ENCODE measurements around the gene ENPP7.

ENPP7 gene, protein sequence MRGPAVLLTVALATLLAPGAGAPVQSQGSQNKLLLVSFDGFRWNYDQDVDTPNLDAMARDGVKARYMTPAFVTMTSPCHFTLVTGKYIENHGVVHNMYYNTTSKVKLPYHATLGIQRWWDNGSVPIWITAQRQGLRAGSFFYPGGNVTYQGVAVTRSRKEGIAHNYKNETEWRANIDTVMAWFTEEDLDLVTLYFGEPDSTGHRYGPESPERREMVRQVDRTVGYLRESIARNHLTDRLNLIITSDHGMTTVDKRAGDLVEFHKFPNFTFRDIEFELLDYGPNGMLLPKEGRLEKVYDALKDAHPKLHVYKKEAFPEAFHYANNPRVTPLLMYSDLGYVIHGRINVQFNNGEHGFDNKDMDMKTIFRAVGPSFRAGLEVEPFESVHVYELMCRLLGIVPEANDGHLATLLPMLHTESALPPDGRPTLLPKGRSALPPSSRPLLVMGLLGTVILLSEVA

DNA sequence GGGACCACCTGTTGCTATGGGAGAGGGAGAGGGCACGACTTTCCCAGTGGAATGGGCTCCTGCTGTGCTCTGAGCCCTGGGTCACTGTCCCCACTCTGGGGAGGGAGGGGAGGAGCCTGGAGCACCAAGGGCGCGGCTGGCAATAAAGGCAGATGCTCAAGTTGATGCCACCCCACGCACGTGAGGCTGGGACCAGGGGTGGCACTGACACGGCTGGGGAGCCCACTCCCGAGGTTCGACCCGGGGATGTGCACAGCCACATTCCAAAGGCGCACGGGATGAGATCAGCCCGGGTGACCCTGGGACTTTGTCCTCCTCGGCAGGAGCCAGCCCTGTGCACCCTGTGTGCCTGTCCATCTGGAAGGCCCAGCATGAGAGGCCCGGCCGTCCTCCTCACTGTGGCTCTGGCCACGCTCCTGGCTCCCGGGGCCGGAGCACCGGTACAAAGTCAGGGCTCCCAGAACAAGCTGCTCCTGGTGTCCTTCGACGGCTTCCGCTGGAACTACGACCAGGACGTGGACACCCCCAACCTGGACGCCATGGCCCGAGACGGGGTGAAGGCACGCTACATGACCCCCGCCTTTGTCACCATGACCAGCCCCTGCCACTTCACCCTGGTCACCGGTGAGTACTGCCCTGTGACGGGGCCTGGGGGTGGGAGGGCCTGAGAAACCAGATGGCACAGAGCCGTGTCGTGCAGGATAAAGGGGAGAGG lies at the start of gene ENPP7:
Gene ENPP7 (plus strand): TSS at position 175 of the 715 bp plus-strand sequence. CDS start 197 bp downstream, at position 372.
- no peak for ATAC-seq

DNA sequence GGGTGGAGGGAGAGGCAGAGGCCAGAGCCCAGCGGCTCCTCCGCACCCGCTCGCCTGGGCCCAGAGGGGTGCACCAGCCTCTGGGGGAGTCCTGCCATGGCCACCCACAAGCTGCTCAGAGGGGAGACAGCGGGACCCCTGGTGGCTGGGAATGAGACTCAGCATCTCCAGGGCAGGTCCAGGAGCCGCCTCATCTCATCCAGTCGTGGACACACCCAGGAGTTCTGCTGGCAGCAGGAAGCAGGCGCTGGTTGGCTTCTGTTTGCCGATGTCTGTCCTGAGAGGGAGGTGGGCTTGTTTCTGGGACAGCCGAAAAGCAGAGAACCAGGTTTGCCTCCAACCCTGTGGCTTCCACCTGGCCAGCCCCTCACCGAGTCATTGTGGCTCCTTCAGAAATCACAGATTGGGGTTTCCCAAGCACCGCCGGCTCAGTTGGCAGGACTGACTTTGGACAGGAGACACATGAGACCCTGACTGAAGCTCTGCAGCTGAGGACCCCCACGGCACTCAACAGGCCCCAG lies 49.6 kb upstream of the ENPP7 start:
- no peak for ATAC-seq

DNA sequence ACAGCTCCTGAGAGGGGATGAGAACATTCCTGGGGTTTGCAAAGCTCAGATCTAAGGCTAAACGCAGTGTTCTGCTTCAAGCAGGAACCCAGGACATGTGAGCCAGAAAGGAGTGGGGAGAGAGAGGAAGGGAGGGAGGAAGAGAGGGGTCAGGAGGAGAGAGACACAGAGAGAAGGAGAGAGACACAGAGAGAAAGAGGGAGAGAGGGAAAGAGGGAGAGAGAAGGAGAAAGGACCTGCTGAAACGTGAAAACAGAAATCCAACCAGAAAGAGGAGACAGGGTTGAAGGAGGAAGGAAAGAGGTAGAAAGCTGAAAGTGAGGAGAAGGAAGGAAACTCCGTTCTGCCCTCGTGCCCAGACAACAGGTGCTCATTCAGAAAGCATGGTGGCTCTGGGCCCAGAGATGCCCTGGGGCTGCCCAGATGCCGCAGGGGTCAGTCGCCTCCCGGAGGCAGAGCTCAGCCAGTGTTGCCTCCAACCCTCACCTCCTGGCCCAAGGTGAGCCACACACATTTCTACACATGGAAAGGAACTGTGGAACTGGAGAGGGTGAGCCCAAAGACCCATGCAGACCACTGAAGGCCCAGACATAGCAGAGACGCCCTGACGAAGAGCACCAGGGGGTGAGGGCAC lies 49.0 kb upstream of the ENPP7 start:
- no peak for ATAC-seq

DNA sequence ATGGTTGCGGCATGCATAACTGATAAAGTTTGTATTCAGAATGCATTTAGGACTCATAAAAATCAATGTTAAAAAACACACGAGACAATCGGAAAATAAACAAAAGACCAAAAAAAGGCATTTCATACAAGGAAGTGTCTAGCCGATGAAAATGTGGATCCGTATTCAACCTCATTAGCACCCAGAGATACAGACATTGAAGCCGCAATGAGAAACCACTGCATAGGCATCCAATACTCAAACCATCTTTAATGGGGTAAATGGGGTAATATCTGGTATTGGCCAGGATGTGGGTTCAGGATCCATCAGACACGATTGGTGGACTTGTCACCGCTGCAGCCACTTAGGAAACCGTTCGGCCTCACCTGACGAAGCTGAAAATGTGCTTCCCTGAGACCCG lies 47.4 kb upstream of the ENPP7 start:
- no peak for ATAC-seq

DNA sequence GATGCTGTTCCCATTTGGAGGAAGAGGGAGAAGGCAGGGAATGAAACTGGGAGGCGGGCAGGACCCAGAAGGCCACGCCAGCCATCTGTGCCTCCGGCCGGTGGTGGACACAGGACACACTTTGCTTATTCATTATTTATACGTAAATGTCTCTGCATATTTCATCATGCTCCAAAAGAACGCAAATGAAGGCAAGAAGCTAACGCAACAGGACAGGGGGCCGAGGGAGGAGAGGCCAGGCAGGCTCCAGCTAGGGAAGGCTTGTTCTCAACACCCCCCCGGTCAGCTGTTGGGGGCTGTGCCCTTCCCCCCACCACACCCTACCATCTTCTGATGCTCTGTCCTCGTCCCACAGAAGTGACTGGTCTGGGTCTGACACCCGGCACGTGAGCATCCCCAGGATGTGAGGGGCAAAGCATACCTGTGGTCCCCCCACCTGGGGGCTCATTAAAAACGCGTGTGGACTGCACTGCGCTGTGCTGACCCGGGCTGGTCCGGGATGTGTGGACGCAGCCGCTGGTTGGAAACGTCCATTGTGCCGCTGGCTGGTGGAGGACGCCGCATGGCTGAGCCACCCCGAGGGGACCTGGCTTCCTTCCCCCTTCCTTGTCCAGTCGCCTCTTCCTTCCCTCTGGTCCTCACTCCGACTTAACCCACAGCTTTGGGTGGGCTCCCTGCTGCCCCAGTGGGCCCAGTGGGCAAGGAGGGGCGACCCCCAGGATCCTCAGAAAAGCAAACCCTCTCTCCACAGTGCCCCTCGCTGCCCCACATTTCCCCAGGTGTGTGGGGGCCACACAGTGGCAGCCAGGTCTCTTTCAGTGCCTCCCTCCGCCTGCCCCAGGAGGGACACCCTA lies 46.4 kb upstream of the ENPP7 start:
- no peak for ATAC-seq

DNA sequence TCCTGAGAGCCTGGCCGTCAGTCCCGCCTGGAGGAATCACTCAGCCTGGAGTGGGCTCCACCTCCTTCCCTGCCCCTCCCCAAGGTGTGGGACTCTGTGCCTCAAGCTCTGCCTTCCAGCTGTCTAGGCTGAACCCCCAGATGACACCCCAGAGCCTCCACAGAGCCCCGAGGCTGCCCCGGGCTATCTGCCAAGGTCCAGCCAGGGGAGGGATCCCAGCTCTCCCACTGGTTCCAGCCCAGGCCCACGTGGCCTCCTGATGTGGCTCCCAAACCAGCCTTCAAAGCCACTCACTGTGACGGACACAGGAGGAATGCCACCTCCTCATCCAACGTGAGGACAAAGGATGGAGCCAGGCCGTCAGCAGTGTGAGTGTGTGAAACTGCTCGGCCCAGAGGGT lies 45.6 kb upstream of the ENPP7 start:
- no peak for ATAC-seq

DNA sequence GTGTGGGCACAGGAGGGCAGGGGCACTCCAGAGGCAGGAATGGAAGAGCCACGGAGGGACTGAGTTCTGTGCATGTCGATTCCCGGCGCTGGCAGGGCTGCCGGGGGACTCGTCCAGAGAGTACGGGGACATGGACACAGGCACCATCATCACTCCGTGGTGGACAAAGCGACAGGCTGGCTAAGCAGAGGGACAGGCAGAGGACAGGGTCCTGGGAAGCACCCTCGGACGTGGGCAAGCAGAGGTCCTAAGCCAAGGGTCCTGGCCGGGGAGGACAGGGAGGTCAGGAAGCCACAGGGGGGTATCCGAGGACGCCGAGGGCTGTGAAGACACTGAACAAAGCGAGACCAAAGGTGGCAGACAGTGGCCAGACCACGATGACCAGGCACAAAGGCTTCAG lies 44.3 kb upstream of the ENPP7 start:
- no peak for ATAC-seq

DNA sequence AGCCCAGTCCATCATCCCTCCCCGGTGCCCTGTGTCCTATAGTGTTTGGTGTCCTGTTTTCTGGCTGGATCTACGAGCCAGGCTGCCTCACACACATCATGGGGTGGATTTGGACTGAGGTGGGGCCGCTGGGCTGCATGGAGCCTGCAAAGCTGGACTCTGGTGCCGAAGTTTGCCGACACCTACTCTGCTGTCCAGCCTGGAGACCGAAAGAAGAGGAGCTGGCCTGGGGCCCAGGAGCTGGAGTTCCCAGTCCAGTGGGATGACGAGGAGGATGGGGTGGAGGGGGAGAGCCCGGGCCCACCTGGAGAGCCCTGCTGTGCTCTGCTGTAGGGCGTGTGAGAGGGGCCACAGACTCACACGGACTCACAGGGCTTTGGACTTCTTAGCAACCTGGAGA lies 40.3 kb upstream of the ENPP7 start:
- no peak for ATAC-seq

DNA sequence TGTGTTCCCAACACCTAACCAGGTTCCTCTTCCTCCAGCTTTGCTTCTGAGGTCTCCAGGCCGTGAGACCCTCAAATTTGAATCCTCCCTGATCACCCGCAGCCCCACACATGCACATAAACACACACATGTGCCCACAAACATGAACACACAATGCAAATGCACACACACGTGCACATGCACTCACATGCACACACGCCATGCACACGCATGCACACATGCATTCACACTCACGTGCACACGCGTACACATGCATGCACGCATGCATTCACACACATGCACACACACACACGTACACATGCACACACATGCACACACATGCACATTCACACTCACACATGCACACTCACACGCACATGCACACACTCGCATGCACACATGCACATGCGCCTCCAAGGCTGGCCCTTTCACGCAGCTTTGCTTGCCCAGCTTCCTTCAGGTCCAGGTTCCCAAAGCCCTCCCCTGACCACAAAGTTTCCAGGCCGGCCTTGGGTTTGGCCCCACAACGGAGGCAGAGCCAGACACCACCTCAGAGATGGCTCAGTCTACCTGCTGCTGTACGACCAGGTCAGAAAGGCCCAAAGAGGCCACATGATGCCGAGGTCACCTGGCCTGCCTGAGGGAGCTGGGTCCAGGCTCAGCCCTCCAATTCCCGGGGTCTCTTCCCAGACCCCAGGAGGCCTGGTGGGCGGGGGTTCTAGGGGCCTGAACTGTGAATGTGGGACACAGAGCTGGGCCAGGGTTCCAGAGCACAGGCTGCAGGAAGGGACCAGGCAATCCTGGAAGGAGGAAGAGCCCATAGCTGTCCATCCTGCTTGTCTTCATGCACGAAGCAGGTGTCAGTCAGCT lies 39.5 kb upstream of the ENPP7 start:
- ATAC-seq: no peak

DNA sequence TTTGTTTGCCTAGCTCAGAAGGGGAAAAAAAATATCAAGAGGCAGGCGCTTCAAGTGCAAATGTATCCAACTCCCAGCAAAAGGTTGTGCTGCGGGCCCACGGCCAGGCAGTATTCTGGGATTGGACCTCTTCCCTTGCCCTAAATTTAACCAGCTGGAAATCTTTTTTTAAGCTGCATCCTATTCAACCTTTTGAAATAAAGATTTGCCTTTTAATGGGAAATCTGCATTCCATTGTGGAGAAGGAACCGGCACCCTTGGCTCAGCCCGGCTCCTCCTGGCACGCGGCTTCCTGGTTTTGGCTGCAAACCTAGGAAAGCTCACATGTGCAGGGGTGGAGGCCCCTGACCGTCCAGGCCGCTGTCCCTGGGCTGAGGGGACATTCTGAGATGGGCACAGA lies 38.8 kb upstream of the ENPP7 start:
- ATAC-seq: no peak

DNA sequence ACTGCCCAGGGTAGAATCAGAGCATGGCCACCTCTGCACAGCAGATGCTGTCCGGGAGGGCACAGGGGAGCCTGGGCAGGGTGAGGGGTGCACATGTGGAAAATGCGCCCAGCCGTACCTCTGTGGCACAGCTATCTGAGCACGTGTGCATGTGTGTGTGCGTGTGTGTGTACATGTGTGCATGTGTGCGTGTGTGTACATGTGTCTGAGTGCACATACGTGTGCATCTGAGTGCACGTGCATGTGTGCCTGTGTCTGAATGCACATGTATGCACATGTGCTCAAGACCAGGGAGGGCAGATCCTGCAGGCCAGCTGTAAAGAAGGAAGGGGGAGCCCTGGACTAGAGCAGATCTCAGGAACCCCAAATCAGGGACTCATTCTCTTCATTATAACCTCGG lies 37.3 kb upstream of the ENPP7 start:
- no peak for ATAC-seq

DNA sequence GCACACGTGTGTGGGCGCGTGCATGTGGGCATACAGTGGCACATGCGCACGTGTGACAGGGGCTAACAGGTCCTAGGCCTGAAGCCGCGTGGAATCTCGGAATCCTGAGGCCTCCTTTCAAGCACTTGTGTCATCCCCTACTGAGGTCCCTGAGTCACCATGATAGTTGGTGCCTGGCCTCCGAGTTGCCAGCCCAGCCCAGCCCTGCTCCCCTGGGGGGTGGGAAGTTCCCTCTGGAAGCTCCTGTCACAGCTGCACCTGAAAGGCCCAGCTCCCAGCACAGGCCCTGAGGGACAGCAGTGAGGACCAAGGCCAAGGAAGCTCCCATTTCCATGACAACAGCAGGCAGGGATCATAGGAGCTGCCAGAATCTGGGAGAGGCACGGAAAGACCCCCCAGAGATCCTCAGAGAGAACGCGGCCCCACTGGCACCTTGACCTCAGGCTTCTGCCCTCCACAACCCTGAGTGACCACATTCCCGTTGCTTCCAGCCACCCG lies 35.4 kb upstream of the ENPP7 start:
- no peak for ATAC-seq

DNA sequence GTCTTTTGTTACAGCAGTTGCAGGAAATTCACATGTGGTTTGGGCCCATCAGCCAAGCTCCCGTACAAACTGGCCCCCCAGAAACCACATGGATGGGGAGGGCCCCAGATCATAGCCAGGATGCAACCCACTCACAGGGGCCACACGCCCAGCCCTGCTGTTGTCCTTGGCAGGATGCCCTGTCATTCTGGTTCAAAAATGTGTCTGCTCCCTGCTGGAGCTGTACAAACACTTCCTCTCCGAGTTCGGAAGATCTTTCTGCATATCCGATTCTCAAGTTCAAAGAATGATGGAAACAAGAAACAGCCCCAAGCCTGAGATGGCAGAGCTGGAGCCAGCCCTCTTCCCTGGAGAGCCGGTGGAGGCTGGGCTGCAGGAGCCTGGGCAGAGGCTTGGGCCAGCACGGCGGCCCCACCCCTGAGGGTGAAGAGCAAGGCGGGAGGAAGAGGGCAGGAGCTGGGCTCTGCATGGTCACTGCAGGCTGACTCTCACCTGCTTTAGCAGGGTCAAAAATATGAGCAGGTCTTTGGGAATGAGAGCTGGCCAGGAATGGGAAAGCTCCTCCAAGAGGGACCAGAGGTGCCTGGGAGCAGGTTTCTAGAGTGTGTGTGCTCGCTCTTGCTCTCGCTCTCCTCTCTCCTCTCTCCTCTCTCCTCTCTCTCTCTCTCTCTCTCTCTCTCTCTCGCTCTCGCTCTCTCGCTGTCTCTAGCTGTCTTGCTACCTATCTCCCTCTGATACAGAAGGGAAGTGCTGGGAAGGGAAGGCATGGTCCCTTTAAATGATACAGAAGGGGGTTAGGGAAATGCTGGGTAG lies 34.7 kb upstream of the ENPP7 start:
- ATAC-seq: no peak

DNA sequence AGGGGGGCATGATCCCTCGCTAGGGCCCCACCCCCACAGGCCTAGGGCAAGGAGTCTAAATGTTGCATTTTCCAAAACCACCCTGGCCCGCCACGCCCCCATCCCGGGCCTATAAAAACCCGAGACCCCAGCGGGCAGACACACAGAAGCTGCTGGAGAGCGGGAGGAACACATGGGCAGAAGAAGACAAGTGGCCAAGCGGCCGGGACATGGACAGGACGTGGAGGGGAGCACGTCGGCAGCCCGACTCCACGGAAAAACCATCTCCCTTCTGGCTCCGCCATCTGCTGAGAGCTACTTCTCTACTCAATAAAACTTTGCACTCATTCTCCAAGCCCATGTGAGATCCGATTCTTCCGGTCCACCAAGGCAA lies 34.1 kb upstream of the ENPP7 start:
- ATAC-seq: no peak

DNA sequence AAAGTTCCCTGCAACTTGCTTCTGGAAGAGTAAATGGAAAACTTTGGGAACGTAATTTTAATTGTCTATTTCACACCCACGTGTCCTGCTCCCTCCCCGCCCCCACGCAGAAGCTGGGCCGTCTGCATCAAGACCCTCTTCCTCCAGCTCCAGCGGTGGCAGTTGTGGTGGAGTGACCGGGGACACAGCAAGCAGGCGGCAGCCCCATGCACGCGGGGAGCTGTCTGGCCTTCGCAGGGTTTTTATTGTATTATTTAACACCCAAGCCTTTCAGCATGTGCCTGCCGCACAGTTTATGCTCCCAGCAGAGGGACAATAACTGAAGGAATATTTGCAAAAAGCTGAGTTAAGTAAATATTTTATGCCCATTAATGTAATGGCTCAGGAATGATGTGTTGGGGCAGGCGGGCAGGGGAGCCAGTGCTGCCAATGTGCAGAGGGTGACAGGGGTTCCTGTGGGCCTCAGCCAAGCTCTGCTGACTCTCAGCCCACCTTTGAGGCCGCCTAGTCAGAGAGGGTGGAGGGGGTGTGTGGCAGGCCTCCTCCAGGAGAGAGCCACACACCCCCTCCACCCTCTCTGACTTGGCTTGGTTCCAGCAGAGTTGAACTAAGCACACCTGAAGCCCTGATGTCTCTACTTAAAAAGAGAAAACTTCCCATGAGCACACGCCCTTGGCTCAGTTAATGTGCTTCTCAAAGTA lies 32.4 kb upstream of the ENPP7 start:
- ATAC-seq: no peak

DNA sequence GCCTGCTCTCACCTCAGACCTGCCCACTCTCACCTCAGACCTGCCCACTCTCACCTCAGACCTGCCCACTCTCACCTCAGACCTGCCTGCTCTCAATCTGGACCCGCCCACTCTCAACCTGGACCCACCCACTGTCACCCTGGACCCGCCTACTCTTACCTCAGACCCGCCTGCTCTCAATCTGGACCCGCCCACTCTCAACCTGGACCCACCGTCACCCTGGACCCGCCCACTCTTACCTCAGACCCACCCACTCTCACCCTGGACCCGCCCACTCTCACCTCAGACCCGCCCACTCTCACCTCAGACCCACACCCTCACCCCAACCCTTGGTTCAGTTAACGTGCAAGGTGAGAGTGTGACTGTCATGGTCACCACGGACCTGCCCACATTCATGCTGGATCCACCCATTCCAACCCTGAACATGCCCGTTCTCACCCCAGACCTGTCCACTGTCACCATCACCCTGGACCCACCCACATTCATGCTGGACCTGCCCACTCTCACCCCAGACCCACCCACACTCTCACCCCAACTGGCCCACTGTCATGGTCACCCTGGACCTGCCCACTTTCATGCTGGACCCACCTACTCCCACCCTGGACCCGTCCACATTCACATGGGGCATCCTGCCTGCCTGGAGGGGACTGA lies 31.2 kb upstream of the ENPP7 start:
- no peak for ATAC-seq

DNA sequence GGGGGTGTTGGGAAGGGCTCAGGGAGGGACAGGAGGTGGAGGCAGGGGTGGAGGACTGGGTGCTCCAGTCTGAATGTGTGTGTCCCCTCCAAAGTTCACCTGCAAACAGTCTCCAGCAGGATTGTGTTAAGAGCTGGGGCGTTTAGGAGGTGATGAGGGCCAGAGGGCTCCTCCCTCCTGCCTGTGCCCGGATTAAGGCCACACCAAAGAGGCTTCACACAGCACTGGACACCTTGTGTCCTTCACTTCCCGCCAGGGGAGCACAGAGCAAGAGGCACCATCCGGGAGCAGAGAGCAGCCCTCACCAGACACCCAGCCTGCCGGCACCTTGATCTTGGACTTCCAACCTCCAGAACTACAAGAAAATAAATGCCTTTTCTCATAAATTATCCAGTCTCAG lies 30.2 kb upstream of the ENPP7 start:
- no peak for ATAC-seq

DNA sequence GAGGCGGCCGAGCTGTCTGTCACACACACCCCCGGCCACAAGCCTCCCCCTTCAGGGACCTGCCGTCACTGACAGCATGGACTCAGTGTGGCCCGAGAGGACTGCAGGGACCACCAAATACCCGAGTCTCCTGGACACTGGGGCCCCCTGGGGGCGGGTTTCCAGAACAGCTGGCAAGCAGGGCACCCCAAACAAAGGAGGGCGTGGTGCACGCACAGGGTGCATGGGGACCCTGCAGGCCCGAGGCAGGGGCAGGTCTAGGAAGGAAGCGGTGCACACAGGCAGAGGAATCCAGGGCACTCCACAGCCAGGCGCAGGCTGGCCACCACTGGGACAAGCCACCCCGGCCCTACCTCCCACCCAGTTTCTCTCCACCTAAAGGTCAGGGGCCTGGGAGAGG lies 28.7 kb upstream of the ENPP7 start:
- ATAC-seq: no peak

DNA sequence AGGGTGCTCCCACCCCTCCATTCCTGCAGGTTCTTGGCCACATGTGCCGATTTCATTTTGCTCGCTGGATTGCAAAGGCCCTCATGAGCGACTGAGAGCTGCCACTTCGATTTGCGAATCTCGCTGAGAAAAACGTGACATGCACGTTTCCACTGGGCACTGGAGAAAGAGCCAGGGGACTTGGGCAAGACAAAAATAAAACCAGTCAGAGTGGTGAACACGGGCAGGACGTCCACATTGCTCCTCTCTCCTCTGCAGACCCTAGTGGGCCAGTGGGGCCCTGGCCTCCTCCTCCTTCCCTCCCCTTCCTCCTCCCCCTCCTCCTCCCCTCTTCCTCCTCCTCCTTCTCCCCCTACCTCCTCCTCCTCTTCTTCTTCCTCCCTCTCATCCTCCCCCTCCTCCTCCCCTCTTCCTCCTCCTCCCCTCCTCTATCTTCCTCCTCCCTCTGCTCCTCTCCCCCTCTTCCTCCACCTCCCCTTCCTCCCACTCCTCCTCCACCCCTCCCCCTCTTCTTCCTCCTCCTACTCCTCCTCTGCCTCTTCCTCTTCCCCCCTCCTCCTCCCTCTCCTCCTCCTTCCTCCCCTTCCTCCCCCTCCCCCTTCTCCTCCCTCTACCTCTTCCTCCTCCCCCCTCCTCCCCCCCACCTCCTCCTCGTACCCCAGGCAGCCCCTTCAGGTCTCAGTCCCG lies 28.1 kb upstream of the ENPP7 start:
- ATAC-seq: no peak
